NCI-H1436 (cell line): Measurements from ENCODE around the gene GPM6B.

ENCODE experiments used
- DNase-seq: peaks from one replicate; lab custom pipeline; 2025; lab: John Stamatoyannopoulos, UW

GPM6B gene

GRCh38 chrX:13824746-13825145 is 7.9 kb upstream of the GPM6B start:
- DNase-seq = no peak

- no peak for DNase-seq
Measured at GRCh38 chrX:13821738-13822137, 4.8 kb upstream of the GPM6B start.

GRCh38 chrX:13816176-13816575 is 717 bp downstream of the GPM6B start:
- no peak for DNase-seq

GRCh38 chrX:13815664-13816063 is 1.2 kb downstream of the GPM6B start:
- no peak for DNase-seq

GRCh38 chrX:13808865-13809264 is 8.0 kb downstream of the GPM6B start:
- no peak for DNase-seq

- no peak for DNase-seq
Measured at GRCh38 chrX:13808293-13808692, 8.6 kb downstream of the GPM6B start.

GRCh38 chrX:13805241-13805640 is 11.7 kb downstream of the GPM6B start:
- no peak for DNase-seq

GRCh38 chrX:13803116-13803515 is 13.8 kb downstream of the GPM6B start:
- DNase-seq = no peak

- DNase-seq = no peak
Measured at GRCh38 chrX:13798184-13798583, 18.7 kb downstream of the GPM6B start.

GRCh38 chrX:13797512-13797911 is 19.4 kb downstream of the GPM6B start:
- DNase-seq = no peak

GRCh38 chrX:13794417-13794816 is 22.5 kb downstream of the GPM6B start:
- no peak for DNase-seq

GRCh38 chrX:13793897-13794296 is 23.0 kb downstream of the GPM6B start:
- DNase-seq = no peak

GRCh38 chrX:13791559-13791958 is 25.3 kb downstream of the GPM6B start:
- DNase-seq = no peak

- DNase-seq = no peak
Measured at GRCh38 chrX:13791145-13791544, 25.7 kb downstream of the GPM6B start.

- no peak for DNase-seq
Measured at GRCh38 chrX:13790206-13791131, 26.4 kb downstream of the GPM6B start.

GRCh38 chrX:13786048-13786447 is 30.8 kb downstream of the GPM6B start:
- DNase-seq = no peak

- DNase-seq = no peak
Measured at GRCh38 chrX:13780868-13781427, 35.9 kb downstream of the GPM6B start.

- DNase-seq = no peak
Measured at GRCh38 chrX:13778916-13779315, 38.0 kb downstream of the GPM6B start.

- no peak for DNase-seq
Measured at GRCh38 chrX:13776387-13776786, 40.5 kb downstream of the GPM6B start.

GRCh38 chrX:13775837-13776236 is 41.1 kb downstream of the GPM6B start:
- no peak for DNase-seq

- no peak for DNase-seq
Measured at GRCh38 chrX:13774696-13775095, 42.2 kb downstream of the GPM6B start.

GRCh38 chrX:13770013-13770535 is 46.8 kb downstream of the GPM6B start:
- DNase-seq = no peak

- DNase-seq = no peak
Measured at GRCh38 chrX:13768939-13769338, 48.0 kb downstream of the GPM6B start.
